Muscle of leg (tissue), 11 donors: Measurements from ENCODE around the gene CNNM2. TPM values are rescaled to one million over a fixed set of nuclear protein-coding genes. Genes with fewer than 3 reads are reported as not detected.

Experiments used
- DNase-seq: peaks from one replicate; pipeline ENCODE4 v3.0.0; 2013
- H3K27ac ChIP-seq: one replicate; pipeline ENCODE4 v1.5.1; 2013; ENCODE audit warnings: mild to moderate bottlenecking, low read length, control low read depth
- H3K27me3 ChIP-seq: one replicate; pipeline ENCODE4 v1.6.1; 2013; ENCODE audit warnings: low read length; ENCODE audit not compliant: control insufficient read depth, insufficient read depth
- H3K36me3 ChIP-seq: one replicate; pipeline ENCODE4 v1.6.1; 2013; ENCODE audit warnings: low read length; ENCODE audit not compliant: control insufficient read depth, insufficient read depth
- H3K4me1 ChIP-seq: one replicate; pipeline ENCODE4 v1.6.1; 2013; ENCODE audit warnings: low read length; ENCODE audit not compliant: control insufficient read depth, insufficient read depth
- H3K4me3 ChIP-seq: one replicate; pipeline ENCODE4 v1.5.1; 2013; ENCODE audit warnings: low read length, control low read depth
- H3K9me3 ChIP-seq: replicated peaks from 2 replicates; pipeline ENCODE4 v1.6.1; 2013; ENCODE audit warnings: low read depth, low read length; ENCODE audit not compliant: control insufficient read depth
- WGBS: methylation state at CpG from one replicate; pipeline ENCODE4 v1.1.5; 2013; ENCODE audit warnings: missing lambda C conversion rate; ENCODE audit not compliant: insufficient coverage; 5-methylcytosine and 5-hydroxymethylcytosine counted together
- polyA plus RNA-seq, 8 donors: library from polyadenylated mRNA; unstranded; fragments of 120-200 nt; gene quantifications; one replicate each; pipeline versions ENCODE4 v1.2.1 to v1.2.3, GENCODE V29; 2013; ENCODE audit warnings: inconsistent platforms in 1 of 8, low replicate concordance in 1 of 8; ENCODE audit not compliant: insufficient read length in 8 of 8, insufficient read depth in 1 of 8
- total RNA-seq: library from RNA; stranded (reverse); fragments of 120-200 nt; gene quantifications from one replicate; pipeline ENCODE4 v1.2.4, GENCODE V29; 2013

CNNM2 gene
- total and polyA plus RNA-seq, 9 donors, result 2.0 to 4.2 (median 3.5) TPM

- H3K9me3 ChIP-seq, result no peaks in the 10 kb centered on the region
- 36% methylated on average over 1 of the region's 2 CpGs for WGBS
- H3K4me3 ChIP-seq, result no peak overlapping the region
- no peak for DNase-seq
- no peaks in the 10 kb centered on the region for H3K36me3 ChIP-seq
- H3K27me3 ChIP-seq, result no peaks in the 10 kb centered on the region
- no peaks in the 10 kb centered on the region for H3K4me1 ChIP-seq
- H3K27ac ChIP-seq, result no peak overlapping the region
Measured at GRCh38 chr10:102945962-102946361, 27.9 kb downstream of the CNNM2 start.

DNA sequence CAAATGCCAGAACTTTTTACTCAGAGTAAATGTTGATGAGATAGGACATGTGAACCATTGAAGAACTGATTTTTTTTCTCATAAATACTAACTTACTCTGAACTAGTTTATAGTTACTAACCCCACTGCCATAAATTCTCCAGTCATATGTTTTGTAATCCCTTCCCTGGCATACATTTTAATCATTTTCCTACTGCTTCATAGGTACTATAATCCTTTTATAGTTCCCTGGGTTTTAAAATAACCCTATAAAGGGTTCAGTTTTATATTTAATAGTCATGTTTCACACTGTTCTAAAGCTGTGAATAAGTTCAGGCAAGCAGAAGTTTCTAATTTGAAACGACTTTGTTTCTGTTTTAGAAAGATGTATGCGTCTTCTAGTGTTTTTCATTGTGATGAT is 28.9 kb downstream of the CNNM2 start:
- Histone ChIP-seq H3K4me3 (no peak overlapping the region), H3K36me3 (no peaks in the 10 kb centered on the region), H3K4me1 (no peaks in the 10 kb centered on the region), H3K9me3 (no peaks in the 10 kb centered on the region), H3K27ac (no peak overlapping the region), H3K27me3 (no peaks in the 10 kb centered on the region)
- no CpG with 5 or more reads among the region's 2 CpGs for WGBS
- DNase-seq, result no peak

- WGBS, result 89% methylated on average over 4 of the region's 4 CpGs
- no peak overlapping the region for H3K4me3 ChIP-seq
- H3K4me1 ChIP-seq, result no peaks in the 10 kb centered on the region
- no peaks in the 10 kb centered on the region for H3K36me3 ChIP-seq
- no peak for DNase-seq
- no peak overlapping the region for H3K27ac ChIP-seq
- no peaks in the 10 kb centered on the region for H3K27me3 ChIP-seq
- no peaks in the 10 kb centered on the region for H3K9me3 ChIP-seq
Measured at GRCh38 chr10:102948176-102948575, 30.1 kb downstream of the CNNM2 start.

GRCh38 chr10:102948786-102949185 is 30.7 kb downstream of the CNNM2 start:
- DNase-seq, result no peak
- H3K27me3 ChIP-seq, result no peaks in the 10 kb centered on the region
- no peak overlapping the region for H3K27ac ChIP-seq
- no peaks in the 10 kb centered on the region for H3K9me3 ChIP-seq
- no peaks in the 10 kb centered on the region for H3K36me3 ChIP-seq
- 86% methylated on average over 2 of the region's 3 CpGs for WGBS
- H3K4me1 ChIP-seq, result no peaks in the 10 kb centered on the region
- H3K4me3 ChIP-seq, result no peak overlapping the region

DNA sequence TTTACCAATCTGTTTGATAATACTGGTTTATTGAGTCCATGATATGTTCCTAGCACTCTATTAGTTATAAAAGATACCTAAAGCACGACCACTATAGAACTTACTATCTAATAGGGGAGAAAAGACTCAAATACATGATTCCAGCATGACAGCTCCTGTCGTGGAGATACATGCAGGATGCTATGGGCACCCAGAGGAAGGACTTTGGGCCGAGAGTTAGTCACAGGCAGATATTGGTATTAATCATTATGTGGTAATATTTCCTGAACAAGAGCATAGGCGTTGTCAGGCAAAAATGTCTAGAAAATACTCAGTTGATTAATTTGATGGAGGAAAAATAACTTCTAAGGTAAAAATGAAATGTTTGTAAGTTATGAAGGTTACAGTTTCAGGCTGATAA is 31.8 kb downstream of the CNNM2 start:
- Histone ChIP-seq H3K27ac (no peak overlapping the region), H3K4me3 (no peak overlapping the region), H3K9me3 (no peaks in the 10 kb centered on the region), H3K4me1 (no peaks in the 10 kb centered on the region), H3K36me3 (no peaks in the 10 kb centered on the region), H3K27me3 (no peaks in the 10 kb centered on the region)
- no peak for DNase-seq
- 79% methylated on average over 2 of the region's 4 CpGs for WGBS

GRCh38 chr10:102951316-102951715 is 33.2 kb downstream of the CNNM2 start:
- Histone ChIP-seq H3K4me1 (no peaks in the 10 kb centered on the region), H3K9me3 (no peaks in the 10 kb centered on the region), H3K27ac (no peak overlapping the region), H3K4me3 (no peak overlapping the region), H3K36me3 (no peaks in the 10 kb centered on the region), H3K27me3 (no peaks in the 10 kb centered on the region)
- DNase-seq, result no peak
- WGBS, result 100% methylated on average over 2 of the region's 3 CpGs

GRCh38 chr10:102959360-102959759 is 41.3 kb downstream of the CNNM2 start:
- Histone ChIP-seq H3K4me3 (no peak overlapping the region), H3K27ac (no peak overlapping the region), H3K27me3 (no peaks in the 10 kb centered on the region), H3K4me1 (no peaks in the 10 kb centered on the region), H3K36me3 (no peaks in the 10 kb centered on the region), H3K9me3 (no peaks in the 10 kb centered on the region)
- WGBS, result no CpG with 5 or more reads among the region's 1 CpG
- no peak for DNase-seq

DNA sequence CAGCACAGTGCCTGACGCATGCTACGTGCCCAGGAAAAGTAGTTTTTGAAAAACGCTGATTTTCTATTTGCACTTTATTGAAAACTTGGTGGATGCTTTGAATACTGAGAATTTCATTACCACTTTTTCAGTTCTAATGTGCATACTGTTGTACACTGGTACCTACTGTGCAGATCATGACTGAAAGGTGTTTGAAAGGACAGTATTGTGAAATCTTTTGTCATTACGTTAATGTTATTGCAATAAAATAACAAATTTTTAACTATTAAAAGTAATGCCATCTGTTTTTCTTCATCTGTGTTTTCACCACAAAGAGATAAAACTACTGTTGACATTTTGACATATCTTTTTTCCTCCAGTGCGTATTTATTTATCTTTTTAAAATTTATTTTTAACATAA is 42.1 kb downstream of the CNNM2 start:
- H3K4me3 ChIP-seq, result no peak overlapping the region
- H3K27me3 ChIP-seq, result no peaks in the 10 kb centered on the region
- no peaks in the 10 kb centered on the region for H3K36me3 ChIP-seq
- H3K4me1 ChIP-seq, result no peaks in the 10 kb centered on the region
- no peak for DNase-seq
- WGBS, result 95% methylated on average over 3 of the region's 5 CpGs
- H3K9me3 ChIP-seq, result no peaks in the 10 kb centered on the region
- no peak overlapping the region for H3K27ac ChIP-seq

- no peaks in the 10 kb centered on the region for H3K36me3 ChIP-seq
- no CpG with 5 or more reads among the region's 1 CpG for WGBS
- no peaks in the 10 kb centered on the region for H3K9me3 ChIP-seq
- no peak overlapping the region for H3K4me3 ChIP-seq
- no peak overlapping the region for H3K27ac ChIP-seq
- no peaks in the 10 kb centered on the region for H3K27me3 ChIP-seq
- DNase-seq, result no peak
- H3K4me1 ChIP-seq, result no peaks in the 10 kb centered on the region
Measured at GRCh38 chr10:102962267-102962666, 44.2 kb downstream of the CNNM2 start.

- 67% methylated on average over 1 of the region's 6 CpGs for WGBS
- Histone ChIP-seq H3K36me3 (no peaks in the 10 kb centered on the region), H3K27me3 (no peaks in the 10 kb centered on the region), H3K27ac (no peak overlapping the region), H3K9me3 (no peaks in the 10 kb centered on the region), H3K4me1 (no peaks in the 10 kb centered on the region), H3K4me3 (no peak overlapping the region)
- no peak for DNase-seq
Measured at GRCh38 chr10:102962951-102963755, 45.1 kb downstream of the CNNM2 start.

- H3K4me1 ChIP-seq, result no peaks in the 10 kb centered on the region
- no peak for DNase-seq
- no peaks in the 10 kb centered on the region for H3K27me3 ChIP-seq
- H3K27ac ChIP-seq, result no peak overlapping the region
- H3K36me3 ChIP-seq, result no peaks in the 10 kb centered on the region
- WGBS, result no CpG with 5 or more reads among the region's 2 CpGs
- H3K9me3 ChIP-seq, result no peaks in the 10 kb centered on the region
- no peak overlapping the region for H3K4me3 ChIP-seq
Measured at GRCh38 chr10:102963756-102964025, 45.6 kb downstream of the CNNM2 start.
